Caki2 (cell line): ENCODE results near the gene TAPT1. TPM values are rescaled to one million over a fixed set of nuclear protein-coding genes. Genes with fewer than 3 reads are reported as not detected.
"Not testable (repeated sequence)": the region's sequence is repeated elsewhere in the genome, so short reads cannot be mapped to it uniquely, and the experiment has no call there.

Experiments used
- DNase-seq: peaks from one replicate; pipeline ENCODE4 v3.0.0-alpha.2; 2015; ENCODE audit warnings: low read depth
- in situ Hi-C: cut with HindIII; loops from 2 replicates; pipeline ENCODE4 v1.10.0; 2016; ENCODE audit warnings: low sequenced_read_pairs, low pct_unique_long_range_greater_than_20kb, mixed read lengths
- total RNA-seq: library from RNA; depleted of rRNA; stranded (reverse); fragments of >200 nt; shearing (Covaris generic); gene quantifications from 2 replicates; pipeline ENCODE4 v1.2.3, GENCODE V29; 2014; ENCODE audit warnings: low replicate concordance

TAPT1 gene
- total RNA-seq, 1 experiment from 2014 or later = 14.7 TPM

DNA sequence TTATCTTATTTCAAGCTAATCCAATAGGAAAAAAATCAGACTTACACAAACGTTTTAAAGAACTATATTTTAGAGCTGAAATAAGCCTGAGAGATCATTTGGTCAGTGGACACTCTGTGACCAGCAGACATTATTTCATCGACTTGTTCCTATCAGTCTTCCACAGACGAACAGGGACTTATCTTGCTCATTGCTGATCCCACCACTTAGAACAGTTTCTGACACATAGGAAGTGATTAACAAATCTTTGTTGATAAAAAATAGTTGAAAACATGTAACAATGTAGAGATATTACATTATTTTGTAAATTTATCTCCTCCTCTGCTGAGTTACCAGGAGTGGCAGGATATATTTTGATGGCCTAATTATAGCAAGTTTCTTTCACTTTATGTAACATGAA lies 65.8 kb downstream of the TAPT1 start:
- DNase-seq = no peak
- in situ Hi-C loops = no loop called here

DNA sequence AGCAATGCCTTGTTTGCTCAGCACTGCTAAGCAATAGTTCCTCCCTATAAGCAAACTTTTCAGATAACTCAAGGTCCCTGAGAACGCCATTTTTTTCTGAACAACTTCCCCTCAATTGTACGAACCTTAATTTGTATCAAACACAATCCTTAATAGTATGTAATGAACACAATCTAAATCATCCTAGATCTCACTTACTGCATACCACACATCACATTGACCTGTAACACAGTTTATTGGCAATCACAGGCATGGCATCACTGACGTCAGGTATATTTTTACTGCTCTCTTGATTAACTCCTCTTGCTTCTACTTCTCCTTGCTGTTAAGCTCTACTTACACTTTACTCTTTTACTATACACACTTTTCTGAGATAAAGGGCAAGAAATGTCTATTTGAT lies 67.0 kb downstream of the TAPT1 start:
- DNase-seq = no peak
- in situ Hi-C loops = no loop called here

DNA sequence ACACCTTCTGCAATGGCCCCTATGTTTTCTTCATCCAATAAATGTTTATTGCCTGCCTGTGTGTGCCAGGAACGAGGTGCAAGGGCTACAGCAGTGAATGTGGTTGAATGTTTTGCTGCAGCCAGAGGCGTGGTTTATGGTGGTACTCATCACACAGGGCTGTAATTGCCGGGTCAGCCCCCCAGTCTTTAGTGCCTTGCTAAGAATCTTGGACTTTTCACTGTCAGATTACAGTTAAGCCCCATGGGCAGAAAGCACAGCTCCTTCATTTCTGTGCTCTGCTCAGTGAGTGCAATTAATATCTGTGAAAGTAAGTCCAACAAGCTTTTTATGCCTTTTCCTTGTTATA lies 67.8 kb downstream of the TAPT1 start:
- DNase-seq = no peak
- in situ Hi-C loops = no loop called here

DNA sequence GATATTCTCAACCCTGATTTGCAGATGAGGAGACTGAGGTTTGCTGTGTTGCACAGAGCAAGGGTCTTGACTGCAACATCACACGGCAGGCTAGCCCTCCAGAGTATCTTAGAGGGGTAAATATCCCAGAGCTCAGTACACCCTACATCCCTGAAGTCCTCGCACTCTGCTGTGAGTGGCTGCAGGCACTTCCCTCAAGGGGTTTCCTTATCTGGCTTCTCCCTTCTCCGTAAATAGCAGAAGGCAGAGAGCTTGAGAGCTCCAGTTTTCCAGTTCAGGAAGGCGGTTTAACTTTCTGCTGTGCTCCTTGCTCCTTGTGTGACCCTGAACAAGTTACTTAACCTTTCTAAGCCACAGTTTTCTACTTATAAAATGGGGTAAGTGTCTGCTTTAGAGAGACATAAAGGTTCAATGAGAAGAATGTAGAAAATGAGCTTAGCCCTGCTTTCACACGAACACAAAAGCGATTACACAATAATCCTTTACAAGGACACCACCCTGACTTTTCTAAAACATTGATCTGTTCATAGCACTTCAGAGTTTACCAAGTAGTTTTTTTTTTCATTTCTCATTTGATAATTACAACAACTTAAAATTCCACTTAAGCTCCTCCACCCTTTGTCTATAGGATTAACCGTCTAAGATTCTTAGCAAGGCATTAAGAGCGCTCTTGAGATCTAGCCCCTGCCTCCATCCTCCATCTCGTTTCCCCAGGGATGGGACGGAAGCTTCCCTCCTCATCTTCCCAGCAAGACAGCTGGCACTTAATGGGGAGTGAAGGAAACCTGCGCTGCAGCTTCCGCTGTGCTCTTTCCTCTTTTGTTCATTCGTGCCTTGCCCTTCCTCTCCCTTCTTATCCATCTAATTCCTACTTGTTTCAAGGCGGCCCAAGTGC lies 68.4 kb downstream of the TAPT1 start:
- in situ Hi-C loops = no loop called here
- no peak for DNase-seq

DNA sequence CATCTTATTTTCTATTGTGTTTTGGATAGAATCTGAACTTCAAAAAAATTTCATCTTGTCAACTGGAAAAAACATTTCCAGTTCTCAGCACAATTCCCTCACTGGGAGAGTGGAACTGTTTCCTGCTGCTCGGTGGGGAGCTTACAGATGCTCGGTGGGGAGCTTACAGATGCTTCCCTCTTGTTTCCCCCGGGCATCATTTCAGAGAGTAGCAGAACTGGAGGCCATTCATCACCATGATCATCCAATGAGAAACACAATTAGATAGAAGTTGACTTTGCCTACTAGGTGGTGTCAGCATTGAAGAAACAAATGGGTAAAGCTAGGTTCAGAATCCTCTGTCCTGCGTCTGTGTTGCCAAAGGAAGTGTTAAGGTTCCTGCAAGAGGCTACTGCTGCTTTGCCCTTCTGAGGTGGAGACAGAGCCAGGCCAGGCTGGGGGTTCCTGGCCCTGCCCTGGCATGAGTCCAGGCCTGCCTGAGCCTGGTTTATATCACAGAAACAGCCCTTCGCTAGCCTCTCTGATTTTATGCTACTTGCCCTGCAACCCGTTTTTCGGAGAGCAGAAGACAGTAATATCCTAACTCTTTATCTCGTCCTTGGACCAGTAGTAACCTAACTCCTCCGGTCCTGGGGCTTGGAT lies 70.6 kb downstream of the TAPT1 start:
- in situ Hi-C loops = no loop called here
- DNase-seq = no peak

DNA sequence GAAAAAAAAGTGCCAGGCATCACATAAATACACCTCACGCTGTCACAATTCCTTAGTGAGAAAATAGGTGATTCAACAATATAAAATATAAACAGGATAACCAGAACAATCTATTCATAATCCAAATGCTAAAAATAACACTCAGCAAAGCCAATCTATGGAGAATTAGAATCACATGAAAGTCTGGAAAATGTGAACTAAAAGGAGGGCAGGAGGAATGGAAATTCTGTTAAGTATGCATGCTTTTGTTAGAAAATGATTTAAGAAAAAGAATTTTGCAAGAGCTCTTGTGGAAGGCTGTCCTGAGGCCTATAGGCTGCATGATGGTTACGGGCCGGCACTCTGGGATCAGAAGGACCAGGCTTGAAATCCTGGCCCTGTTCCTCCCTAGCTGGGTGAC lies 71.8 kb downstream of the TAPT1 start:
- no peak for DNase-seq
- in situ Hi-C loops = no loop called here

DNA sequence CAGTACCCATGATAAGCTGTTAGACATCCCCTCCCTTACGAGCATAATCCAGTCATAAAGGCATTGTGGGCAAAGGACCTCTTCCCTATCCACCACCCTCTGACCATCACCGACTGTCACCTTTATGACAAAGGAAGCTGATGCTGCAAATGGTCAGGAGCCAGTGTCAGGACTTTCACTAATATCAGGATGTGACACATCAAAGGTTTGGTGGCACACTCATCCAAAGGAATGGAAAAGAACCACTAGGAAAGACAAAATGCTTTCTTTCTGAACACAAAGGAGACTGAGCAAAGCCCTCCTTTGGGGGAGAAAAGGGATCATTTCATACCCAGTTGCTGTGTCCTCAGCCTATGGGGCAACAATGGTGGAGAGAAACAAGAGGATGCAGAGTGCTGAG lies 75.6 kb downstream of the TAPT1 start:
- in situ Hi-C loops = no loop called here
- no peak for DNase-seq

DNA sequence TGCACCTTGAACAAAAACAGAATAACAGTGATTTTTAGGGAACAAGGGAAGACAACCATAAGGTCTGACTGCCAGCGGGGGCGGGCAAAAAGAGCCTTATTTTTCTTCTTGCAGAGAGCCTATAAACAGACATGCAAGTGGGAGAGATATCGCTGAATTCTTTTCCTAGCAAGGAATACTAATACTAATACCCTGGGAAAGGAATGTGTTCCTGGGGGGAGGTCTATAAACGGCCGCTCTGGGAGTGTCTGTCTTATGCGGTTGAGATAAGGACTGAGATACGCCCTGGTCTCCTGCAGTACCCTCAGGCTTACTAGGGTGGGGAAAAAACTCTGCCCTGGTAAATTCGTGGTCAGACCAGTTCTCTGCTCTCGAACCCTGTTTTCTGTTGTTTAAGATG lies 81.4 kb downstream of the TAPT1 start:
- DNase-seq, in situ Hi-C loops: not testable (repeated sequence)

DNA sequence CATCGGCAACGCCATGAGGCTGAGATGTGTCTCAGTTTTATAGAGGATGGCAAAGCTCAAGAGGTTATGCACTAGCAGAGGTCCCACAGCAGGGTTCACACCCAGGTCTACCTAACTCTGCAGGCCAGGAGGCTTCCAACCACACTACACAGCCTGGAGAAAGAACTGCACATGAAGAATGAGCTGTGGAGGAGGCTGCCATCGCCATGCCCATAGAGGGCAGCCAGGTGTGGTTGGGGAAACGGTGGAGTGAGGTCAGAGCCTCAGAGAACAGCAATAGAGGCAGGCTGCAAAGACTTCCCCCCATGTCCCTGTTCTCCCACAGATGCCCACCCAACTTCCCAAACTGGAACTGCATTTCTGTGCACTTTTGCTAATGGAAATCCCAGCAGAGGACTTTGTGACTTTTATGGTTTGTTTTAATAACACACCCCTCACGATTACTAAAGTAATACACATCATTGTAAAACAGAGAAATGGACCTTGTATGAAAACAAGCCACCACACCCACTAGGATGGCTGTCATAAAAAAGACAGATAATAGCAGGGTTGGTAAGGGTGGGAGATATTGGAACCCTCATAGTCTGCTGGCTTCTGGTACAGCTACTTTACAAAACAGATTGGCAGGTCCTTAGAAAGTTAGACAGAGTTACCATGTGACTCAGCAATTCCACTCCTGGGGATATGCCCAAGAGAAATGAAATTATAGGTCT lies 83.5 kb downstream of the TAPT1 start:
- DNase-seq = no peak

DNA sequence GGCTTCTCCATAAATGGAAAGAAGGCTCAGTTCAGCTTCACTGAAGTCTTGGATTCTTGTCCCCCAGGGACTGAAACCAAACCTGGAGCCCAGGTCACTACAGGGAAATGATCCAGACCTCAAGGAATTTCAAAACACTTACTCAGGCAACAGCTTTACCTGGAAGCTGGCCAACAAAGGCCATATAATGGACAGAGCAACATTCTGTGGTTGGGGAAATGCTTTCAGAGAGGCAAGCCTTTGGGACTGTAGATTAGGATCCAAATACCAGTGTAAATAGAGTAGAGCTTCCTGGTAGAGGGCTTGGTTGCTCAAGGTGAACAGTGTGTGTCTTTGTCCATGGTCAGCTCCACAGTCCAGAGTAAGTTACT lies 85.4 kb downstream of the TAPT1 start:
- DNase-seq = peak; percentile 98
- in situ Hi-C loops = no loop called here

More for the DNA sequence above, 83.5 kb downstream of the TAPT1 start:
- in situ Hi-C loops = no loop called here

DNA sequence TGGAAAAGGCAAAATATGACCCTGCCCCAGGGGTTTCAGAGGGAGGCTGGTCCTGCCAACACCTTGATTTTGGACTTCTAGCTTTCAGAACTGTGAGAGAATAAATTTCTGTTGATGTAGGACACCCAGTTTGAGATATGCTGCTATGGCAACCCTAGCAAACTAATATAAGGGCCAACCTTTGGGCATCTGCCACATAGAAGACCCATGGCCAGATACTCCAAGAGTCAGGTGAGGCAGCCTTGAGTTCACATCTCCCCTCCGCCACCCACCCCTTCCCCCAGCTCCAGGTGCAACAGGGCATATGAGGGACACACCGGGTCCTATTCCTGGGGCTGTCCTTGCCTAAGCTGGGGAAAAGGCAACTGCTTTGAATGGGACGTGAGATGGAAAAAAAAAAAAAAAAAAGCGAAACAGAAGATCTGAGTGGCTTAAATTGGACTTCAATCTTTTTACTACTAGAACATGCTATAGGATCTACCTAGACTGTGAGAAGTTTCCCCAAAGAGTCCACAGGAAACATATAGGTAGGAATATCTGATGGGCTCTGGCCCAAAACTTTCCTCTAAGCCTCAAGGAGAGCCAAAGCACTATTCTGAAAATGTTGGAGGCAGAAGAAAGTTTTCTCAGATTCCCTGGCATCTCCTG lies 85.9 kb downstream of the TAPT1 start:
- in situ Hi-C loops = no loop called here
- DNase-seq = no peak

DNA sequence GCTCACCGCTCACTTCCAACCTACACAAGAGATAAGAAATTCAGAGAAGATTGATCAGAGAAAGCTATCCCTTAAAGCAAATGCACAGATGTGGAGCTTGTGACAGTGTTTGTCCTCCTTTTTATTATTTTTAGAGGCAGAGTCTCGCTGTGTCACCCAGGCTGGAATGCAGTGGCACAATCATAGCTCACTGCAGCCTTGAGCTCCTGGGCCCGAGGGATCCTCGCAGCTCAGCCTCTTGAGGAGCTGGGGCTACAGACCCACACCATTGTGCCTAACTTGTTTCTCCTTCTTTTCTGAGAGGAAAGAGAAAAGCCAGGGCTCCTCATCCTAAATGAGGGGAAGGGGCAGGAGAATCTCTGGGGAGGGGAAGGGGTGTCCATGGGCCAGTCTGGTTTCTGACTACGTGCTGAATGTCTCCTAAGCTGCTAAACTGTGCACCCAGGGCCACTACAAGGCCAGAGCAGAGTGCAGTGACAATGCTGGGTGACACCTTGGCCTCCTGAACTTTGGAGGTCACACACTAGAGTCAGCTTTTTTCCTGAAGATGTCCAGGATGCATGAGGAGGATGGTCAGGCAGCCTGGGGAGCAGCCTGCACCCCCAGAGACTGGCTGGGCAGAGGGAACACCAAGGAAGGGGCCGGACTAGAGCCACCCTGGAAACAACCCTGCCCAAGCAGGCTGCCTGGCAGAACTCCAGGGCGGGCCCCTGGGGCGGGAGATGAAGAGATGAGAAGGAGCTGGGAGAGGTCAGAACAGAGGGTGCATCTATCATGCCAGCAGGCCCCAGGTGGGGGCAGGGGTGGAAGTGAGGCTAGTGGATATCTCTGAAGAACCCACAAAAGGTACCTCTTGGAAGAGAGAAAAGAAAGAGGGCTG lies 87.0 kb downstream of the TAPT1 start:
- in situ Hi-C loops = no loop called here
- DNase-seq = no peak

DNA sequence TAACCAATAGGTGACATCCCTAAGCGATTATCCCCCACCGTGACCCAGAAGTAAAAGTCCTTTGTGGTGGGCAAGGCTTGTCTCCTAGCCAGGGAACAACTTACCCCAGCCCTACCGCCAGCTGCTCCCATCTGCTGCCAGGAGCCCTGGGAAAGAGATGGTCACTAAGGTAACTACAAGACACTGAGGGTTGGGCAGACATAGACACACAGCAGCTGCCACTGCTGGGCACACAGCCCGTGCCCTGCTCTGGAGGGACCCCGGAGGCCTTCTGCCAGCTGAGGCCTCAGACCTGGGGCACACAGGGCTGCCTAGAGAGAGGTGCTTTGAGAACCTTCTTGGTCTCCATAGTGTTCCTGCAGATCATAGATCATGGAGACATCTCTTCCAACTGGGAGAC lies 89.4 kb downstream of the TAPT1 start:
- in situ Hi-C loops = no loop called here
- no peak for DNase-seq

DNA sequence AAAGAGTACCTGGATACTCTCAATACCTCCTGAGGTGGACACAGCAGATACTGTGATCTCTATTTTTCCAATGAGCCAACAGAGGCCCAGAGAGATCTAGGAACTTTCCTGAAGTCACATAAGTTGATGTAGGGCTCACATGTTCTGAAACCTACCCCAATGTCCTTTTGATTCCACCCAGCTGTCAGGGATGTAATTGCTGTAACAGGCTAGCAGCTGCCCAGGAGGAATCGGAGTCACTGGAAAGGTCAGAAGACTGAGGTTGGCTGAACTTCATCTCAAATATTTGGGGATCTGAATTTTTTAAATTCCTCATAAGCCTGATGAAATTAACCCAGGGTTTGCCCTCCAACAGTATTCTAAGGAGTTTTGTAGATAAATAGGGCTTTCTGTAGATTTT lies 90.0 kb downstream of the TAPT1 start:
- DNase-seq = no peak
- in situ Hi-C loops = no loop called here

DNA sequence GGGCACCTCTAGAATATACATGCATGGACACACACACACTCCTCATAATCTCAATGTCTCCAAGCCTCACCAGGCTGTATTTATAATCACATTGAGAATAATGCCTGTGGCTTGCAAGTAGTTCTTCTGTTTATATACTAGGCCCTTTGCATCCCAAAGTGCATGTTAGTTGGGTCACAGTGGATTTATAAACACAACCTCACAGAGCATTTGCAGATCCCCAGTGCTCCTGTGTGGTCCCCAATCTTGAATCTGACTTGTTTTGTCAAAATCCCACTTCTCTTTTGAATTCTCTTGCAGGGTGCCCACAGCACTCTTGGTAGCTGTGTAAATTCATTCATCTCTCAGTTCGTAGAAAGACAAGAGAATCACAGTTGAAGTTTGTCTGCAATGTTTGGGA lies 92.9 kb downstream of the TAPT1 start:
- no peak for DNase-seq
- in situ Hi-C loops = no loop called here

DNA sequence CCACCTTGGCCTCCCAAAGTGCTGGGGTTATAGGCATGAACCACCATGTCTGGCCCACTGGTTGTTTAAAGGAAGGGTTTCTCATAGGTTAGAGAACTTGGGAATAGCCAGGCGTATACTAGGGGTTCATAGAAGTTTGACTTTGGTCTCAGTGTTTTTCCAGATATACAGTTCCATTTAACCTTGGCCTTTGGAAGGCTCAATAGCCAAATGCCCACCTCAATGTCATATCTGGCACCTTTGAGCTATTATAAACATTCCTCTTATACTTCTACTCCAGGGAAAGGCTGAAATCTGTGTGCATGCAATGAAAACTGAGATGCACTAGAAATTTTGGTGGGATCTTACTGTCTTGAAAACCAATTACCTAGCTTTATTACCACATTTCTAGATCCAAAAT lies 95.0 kb downstream of the TAPT1 start:
- in situ Hi-C loops = no loop called here
- DNase-seq = no peak

DNA sequence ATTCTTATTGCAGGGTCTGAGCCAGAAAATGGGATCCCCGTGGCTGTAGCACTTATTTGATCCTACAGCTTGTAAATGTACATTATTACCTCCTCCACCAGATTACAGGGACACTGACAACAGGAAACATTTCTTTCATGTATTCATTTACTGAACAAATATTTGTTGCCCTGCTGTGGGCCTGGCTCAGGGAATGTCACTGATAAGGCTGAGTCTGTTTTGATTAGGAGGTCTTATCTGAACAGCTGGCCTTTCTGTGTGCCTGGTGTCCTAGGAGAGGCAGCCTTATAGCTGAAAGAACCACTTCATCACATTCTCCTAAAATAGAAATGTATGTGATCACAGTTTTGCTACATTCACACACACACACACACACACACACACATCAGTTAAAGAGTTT lies 96.9 kb downstream of the TAPT1 start:
- in situ Hi-C loops = no loop called here
- no peak for DNase-seq

DNA sequence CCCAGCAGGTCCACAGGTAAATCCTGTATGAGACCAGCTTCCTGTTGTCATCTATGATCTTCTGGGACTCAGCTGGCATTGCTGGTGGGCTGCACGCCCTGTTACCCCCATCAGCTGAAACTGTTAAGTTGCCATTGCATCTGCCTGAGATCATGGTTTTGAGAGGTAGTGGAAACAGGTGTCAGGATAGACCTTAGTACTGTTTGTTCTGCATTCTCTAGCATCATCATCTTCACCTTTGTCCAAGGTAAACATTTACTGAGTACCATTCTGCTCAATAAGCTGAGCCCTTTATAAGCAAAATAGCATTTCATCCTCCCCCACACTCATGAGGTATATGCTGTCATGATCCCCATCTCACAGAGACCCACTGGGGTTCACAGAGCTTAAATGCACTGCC lies 99.6 kb downstream of the TAPT1 start:
- no peak for DNase-seq
- in situ Hi-C loops = no loop called here
